Measurements from ENCODE around the gene RND1. TPM values are rescaled to one million over a fixed set of nuclear protein-coding genes. Genes with fewer than 3 reads are reported as not detected.

The RND1 gene
- total and polyA plus RNA-seq, 2 of the 8 experiments (the other 6 are each of a cell fraction or from before 2014, with no cell fraction given), result 15.8 to 17.1 TPM

DNA sequence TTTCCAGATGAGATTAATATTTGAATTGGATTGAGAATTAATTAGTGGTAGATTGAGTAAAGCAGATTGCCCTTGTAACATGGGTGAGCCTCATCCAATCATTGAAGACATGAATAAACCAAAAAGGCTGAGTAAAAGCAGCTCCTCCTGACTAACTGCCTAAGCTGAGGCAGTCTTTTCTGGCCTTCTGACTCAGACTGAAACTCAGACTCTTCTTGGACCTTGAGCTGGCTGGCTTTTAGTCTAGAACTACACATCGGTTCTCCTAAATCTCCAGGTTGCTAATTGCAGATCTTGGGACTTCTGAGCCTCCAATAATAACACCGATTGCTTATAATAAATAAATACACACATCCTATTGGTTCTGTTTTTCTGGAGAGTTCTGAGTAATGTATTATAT lies 35.6 kb upstream of the RND1 start:
- CTCF ChIA-PET (ENCODE audit: partially characterized antibody), result interaction anchor here (0.6 to 6.8 kb wide), 11 partner anchors 11 to 248 kb away, joined by 3 to 79 read pairs (median 5); partner anchors contain the start of genes ARF3 and DDX23
- H4K91ac ChIP-seq (replicated peaks; ENCODE audit: insufficient read length, low read length), result no peak overlapping the region
- 0 out of 7 replicates have a peak, but pooled peaks cover 0 to 2% (median 0%) of the 10 kb centered on the region in 4 experiments for H3K4me1 ChIP-seq (replicated peaks in 1 of 4; ENCODE audit: control insufficient read depth in 3 of 4, insufficient read depth in 4 of 4, low read length in 3 of 4)
- H3K14ac ChIP-seq (ENCODE audit: insufficient read length), result no peak overlapping the region
- FAIRE-seq (no peak), DNase-seq (ENCODE audit: low read depth in 1 of 2, low spot score in 2 of 2) (no peak)
- no peak overlapping the region for H2BK5ac ChIP-seq (ENCODE audit: low read depth, low read length)
- H3K27me3 ChIP-seq (replicated peaks in 1 of 4; ENCODE audit: control insufficient read depth in 3 of 4, extremely low read depth in 1 of 4, insufficient read depth in 3 of 4, low read length in 3 of 4), result no peaks in the 10 kb centered on the region
- H3K9ac ChIP-seq (replicated peaks in 1 of 4; ENCODE audit: extremely low read depth in 1 of 4, low read depth in 3 of 4, low read length in 3 of 4), result no peak overlapping the region
- H3K36me3 ChIP-seq (ENCODE audit: control insufficient read depth in 2 of 4, insufficient read depth in 4 of 4, low read length in 3 of 4), result no peaks in the 10 kb centered on the region
- no peak overlapping the region for H3K18ac ChIP-seq (ENCODE audit: extremely low read depth, low read length)
- no peak overlapping the region for H3K23ac ChIP-seq (ENCODE audit: insufficient read length)
- H2BK120ac ChIP-seq (replicated peaks; ENCODE audit: low read depth, low read length), result no peak overlapping the region
- no peak overlapping the region for H2AFZ ChIP-seq (ENCODE audit: low read length)
- no peaks in the 10 kb centered on the region for H3K79me1 ChIP-seq (ENCODE audit: low read depth, low read length)
- no peak overlapping the region for H2BK12ac ChIP-seq (ENCODE audit: low read depth, low read length)
- H3K79me2 ChIP-seq (ENCODE audit: control insufficient read depth in 1 of 2, insufficient read depth in 2 of 2, low read length in 2 of 2), result no peaks in the 10 kb centered on the region
- H3K56ac ChIP-seq (replicated peaks; ENCODE audit: insufficient read length, low read depth, low read length), result no peak overlapping the region
- no peak overlapping the region for H3K4ac ChIP-seq (replicated peaks; ENCODE audit: insufficient read length, low read depth, low read length)
- H2BK20ac ChIP-seq (ENCODE audit: low read length), result no peak overlapping the region
- H3K23me2 ChIP-seq (ENCODE audit: low read depth, low read length), result no peaks in the 10 kb centered on the region; the same call in 1 of the 2 replicates
- POLR2A ChIA-PET (ENCODE audit: partially characterized antibody), result interaction anchor here (1.5 to 3.3 kb wide), 4 partner anchors 10 to 36 kb away, joined by 3 to 15 read pairs (median 6); partner anchors contain the start of gene RND1
- no peak overlapping the region for H2BK15ac ChIP-seq (ENCODE audit: low read length)
- no peak overlapping the region for H3K4me2 ChIP-seq (ENCODE audit: insufficient read depth in 1 of 2, low read depth in 2 of 2, low read length in 2 of 2)
- H4K20me1 ChIP-seq (replicated peaks in 1 of 2; ENCODE audit: control insufficient read depth in 1 of 2, insufficient read depth in 2 of 2, low read length in 2 of 2), result no peaks in the 10 kb centered on the region
- H4K5ac ChIP-seq (ENCODE audit: insufficient read length, low read depth, low read length), result no peak overlapping the region
- no peak overlapping the region for H3K4me3 ChIP-seq (ENCODE audit: extremely low read depth in 1 of 4, insufficient read depth in 2 of 4, low read depth in 3 of 4, low read length in 4 of 4)
- H3K27ac ChIP-seq (ENCODE audit: low read depth, low read length), result no peak overlapping the region
- no peaks in the 10 kb centered on the region for H3K9me3 ChIP-seq (ENCODE audit: insufficient read depth in 2 of 2, low read depth in 1 of 2, low read length in 1 of 2)
- H4K8ac ChIP-seq (ENCODE audit: extremely low read depth, insufficient read depth, low read length), result no peak overlapping the region
- WGBS, 2 experiments (ENCODE audit: extremely low coverage in 1 of 2, insufficient coverage in 1 of 2, insufficient read length in 1 of 2, insufficient replicate concordance in 2 of 2, low coverage in 1 of 2, low lambda C conversion rate in 2 of 2, missing lambda C conversion rate in 1 of 2), result 93% methylated on average over 2 of the region's 2 CpGs; no CpG with 5 or more reads in 1 of the 2 experiments
- no peak overlapping the region for H2AK5ac ChIP-seq (ENCODE audit: low read depth, low read length)
- TF ChIP-seq NANOG (IDR thresholded peaks at IDR 0.05; ENCODE audit: insufficient read depth, low read depth, low read length, poor library complexity, severe bottlenecking), result no peak
- no peak for TF ChIP-seq BRCA1 (IDR thresholded peaks at IDR 0.05; ENCODE audit: low read depth, low read length)
- no peak for TF ChIP-seq SIRT6 (IDR thresholded peaks at IDR 0.05; ENCODE audit: low read length)
- TF ChIP-seq CHD2 (IDR thresholded peaks at IDR 0.05; ENCODE audit: low read length), result no peak
- no peak for TF ChIP-seq ASH2L (IDR thresholded peaks at IDR 0.05; ENCODE audit: low read length)
- no peak for TF ChIP-seq CBX5 (IDR thresholded peaks at IDR 0.05; ENCODE audit: low read depth, low read length)
- no peak for TF ChIP-seq TCF12 (IDR thresholded peaks at IDR 0.05; ENCODE audit: low read depth, low read length)
- no peak for TF ChIP-seq NRF1 (IDR thresholded peaks at IDR 0.05; ENCODE audit: low read depth, low read length)
- TF ChIP-seq, protein P1, sequence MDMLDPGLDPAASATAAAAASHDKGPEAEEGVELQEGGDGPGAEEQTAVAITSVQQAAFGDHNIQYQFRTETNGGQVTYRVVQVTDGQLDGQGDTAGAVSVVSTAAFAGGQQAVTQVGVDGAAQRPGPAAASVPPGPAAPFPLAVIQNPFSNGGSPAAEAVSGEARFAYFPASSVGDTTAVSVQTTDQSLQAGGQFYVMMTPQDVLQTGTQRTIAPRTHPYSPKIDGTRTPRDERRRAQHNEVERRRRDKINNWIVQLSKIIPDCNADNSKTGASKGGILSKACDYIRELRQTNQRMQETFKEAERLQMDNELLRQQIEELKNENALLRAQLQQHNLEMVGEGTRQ (IDR thresholded peaks at IDR 0.05; ENCODE audit: low read length), result no peak
- TF ChIP-seq BACH1 (IDR thresholded peaks at IDR 0.05; ENCODE audit: low read length), result no peak
- TF ChIP-seq BCL11A (IDR thresholded peaks at IDR 0.05; ENCODE audit: low read depth in 2 of 2, low read length in 2 of 2), result no peak
- TF ChIP-seq JUN (IDR thresholded peaks at IDR 0.05; ENCODE audit: low read depth, low read length), result no peak
- no peak for TF ChIP-seq PHF8 (conservative IDR thresholded peaks at IDR 0.05; ENCODE audit: low read depth, low read length)
- no peak for TF ChIP-seq YY1 (IDR thresholded peaks at IDR 0.05; ENCODE audit: low read depth, low read length)
- TF ChIP-seq TBP (IDR thresholded peaks at IDR 0.05; ENCODE audit: low read depth, low read length), result no peak
